NB4 (cell line): Measurements from ENCODE around the gene SLC25A21.

Experiments used
- DNase-seq: peaks from one replicate; pipeline ENCODE4 v3.0.0; 2010; ENCODE audit warnings: low read depth
- H3K4me3 ChIP-seq: one replicate; pipeline ENCODE4 v1.5.1; 2011; ENCODE audit warnings: mild to moderate bottlenecking, low read depth, low read length, moderate library complexity
- MYC ChIP-seq: IDR thresholded peaks from 2 replicates; pipeline ENCODE4 v1.6.1; 2011; ENCODE audit warnings: low read depth, low read length
- POLR2A ChIP-seq: IDR thresholded peaks from 2 replicates; pipeline ENCODE4 v1.6.1; 2011; ENCODE audit warnings: mild to moderate bottlenecking; ENCODE audit not compliant: insufficient read length; ENCODE audit errors: extremely low read depth
- TF ChIP-seq, protein P1 (sequence below): IDR thresholded peaks from 2 replicates; pipeline ENCODE4 v1.6.1; 2011; ENCODE audit warnings: low read depth, low read length
- TF ChIP-seq, protein P2 (sequence below): IDR thresholded peaks from one replicate; pipeline ENCODE4 v1.5.1; 2012; ENCODE audit warnings: low read depth, low read length

Gene SLC25A21

DNA sequence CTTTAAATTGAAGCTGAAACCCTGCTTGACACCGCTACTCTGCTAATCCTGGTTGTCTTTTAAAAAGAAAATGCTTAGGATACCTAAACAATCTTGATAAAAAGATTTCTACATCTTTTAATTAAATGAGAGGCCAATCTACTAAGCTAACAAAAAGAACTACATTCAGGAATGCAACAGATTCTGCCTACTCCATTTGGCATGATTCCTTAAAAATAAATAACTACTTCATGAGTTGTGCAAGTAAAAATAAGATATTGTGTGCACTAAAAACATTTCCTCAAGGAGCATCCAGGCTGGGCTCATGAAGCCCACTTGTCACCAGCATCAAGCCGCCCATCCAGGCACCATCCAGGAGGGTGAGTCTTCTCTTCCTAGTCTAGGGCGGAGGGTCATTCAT, 313.3 kb downstream of the SLC25A21 start:
- no peak overlapping the region for H3K4me3 ChIP-seq
- TF ChIP-seq, protein P1, sequence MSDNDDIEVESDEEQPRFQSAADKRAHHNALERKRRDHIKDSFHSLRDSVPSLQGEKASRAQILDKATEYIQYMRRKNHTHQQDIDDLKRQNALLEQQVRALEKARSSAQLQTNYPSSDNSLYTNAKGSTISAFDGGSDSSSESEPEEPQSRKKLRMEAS, result no peak
- TF ChIP-seq, protein P2, sequence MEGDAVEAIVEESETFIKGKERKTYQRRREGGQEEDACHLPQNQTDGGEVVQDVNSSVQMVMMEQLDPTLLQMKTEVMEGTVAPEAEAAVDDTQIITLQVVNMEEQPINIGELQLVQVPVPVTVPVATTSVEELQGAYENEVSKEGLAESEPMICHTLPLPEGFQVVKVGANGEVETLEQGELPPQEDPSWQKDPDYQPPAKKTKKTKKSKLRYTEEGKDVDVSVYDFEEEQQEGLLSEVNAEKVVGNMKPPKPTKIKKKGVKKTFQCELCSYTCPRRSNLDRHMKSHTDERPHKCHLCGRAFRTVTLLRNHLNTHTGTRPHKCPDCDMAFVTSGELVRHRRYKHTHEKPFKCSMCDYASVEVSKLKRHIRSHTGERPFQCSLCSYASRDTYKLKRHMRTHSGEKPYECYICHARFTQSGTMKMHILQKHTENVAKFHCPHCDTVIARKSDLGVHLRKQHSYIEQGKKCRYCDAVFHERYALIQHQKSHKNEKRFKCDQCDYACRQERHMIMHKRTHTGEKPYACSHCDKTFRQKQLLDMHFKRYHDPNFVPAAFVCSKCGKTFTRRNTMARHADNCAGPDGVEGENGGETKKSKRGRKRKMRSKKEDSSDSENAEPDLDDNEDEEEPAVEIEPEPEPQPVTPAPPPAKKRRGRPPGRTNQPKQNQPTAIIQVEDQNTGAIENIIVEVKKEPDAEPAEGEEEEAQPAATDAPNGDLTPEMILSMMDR, result no peak
- no peak for TF ChIP-seq POLR2A
- no peak for TF ChIP-seq MYC

DNA sequence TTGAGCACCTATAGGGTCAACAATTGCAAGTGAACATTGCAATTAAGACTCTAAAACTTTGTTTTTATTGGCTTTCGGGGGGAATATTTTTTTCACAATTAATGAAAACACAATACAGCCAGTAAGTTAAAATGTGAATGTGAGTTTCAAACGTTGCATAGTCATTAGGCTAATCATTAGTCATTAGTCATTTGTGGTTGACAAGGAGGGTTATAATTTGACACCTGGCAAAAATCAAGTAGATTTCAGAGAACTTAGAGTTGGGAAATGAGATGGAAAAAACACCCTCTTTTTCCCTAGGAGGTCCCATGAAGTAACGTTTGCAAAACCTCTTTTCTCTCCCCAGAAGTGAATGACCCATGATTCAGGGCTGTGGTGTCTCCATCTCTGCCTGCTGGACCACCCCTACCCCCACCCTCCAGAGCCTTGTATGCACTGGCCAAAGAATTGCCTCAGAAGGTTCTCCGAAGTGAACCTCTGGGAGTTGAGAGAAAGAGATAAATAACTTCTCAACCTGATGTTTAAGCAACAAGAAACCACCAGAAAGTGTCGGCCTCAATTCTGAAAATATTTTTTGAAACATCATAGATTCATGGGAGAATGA, 314.5 kb downstream of the SLC25A21 start:
- no peak for DNase-seq
- no peak overlapping the region for H3K4me3 ChIP-seq
- TF ChIP-seq MYC (no peak), POLR2A (no peak)
- TF ChIP-seq, protein P1, result no peak
- TF ChIP-seq, protein P2, result no peak

More for the DNA sequence above, 313.3 kb downstream of the SLC25A21 start:
- DNase-seq, result no peak

DNA sequence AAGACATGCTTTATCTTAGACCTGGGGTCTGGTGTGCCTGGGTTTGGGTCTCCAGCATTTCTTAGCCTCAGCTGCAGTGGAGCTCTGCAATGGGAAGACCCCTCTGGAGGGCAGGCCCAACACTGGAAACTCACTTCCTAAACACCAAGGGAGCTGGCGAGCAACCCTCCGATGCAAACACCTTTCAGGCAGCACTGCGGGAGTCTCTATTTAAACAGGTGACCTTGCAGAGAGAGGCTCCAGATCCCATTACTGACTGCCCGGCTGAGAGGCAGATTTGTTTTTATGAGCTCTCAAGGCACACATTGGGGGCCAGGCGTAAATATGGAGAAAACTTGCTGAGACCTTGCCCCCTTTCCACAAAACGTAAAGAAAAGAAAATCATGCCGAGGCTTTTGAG, 315.3 kb downstream of the SLC25A21 start:
- no peak overlapping the region for H3K4me3 ChIP-seq
- no peak for DNase-seq
- TF ChIP-seq, protein P2, result no peak
- TF ChIP-seq MYC (no peak), POLR2A (no peak)
- TF ChIP-seq, protein P1, result no peak

DNA sequence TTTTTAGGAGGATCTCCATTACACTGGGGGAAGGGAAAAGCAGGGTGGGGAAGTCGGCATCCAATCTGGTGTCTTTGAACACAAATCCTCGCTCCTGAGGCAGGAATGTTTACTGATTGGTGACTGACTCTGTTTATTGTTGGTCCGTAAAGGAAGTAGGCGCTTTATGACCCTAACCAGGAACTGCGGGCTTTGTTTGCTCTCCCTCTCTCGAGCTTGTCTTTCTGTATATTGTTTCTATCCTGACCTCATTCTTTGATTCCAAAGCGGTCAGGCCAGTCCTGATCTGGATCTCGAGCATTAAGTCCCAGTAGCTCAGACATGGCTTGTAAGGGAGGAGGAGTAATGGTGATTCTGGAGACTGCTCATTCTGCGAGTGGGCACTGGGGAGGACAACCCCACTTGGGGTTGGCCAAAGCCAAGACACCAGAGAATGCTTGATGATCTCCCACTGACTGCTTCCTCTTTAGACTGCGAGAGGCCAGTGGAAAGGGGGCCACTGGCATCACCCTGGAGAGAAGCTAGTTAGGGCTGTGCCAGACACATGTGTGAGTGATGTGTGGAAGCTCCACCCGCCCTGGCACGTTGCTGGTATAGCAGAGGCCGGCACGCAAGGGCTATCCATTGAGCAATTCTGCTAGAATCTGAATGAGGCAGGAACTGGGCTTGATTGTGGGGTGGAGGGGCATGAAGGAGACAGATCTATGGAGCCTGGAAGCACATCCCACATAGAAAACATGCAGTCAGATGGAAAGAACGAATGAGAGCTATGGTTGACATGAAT, 316.1 kb downstream of the SLC25A21 start:
- H3K4me3 ChIP-seq, result no peak overlapping the region
- TF ChIP-seq POLR2A, result no peak
- no peak for TF ChIP-seq MYC
- TF ChIP-seq, protein P1, result no peak
- TF ChIP-seq, protein P2, result no peak
- no peak for DNase-seq

DNA sequence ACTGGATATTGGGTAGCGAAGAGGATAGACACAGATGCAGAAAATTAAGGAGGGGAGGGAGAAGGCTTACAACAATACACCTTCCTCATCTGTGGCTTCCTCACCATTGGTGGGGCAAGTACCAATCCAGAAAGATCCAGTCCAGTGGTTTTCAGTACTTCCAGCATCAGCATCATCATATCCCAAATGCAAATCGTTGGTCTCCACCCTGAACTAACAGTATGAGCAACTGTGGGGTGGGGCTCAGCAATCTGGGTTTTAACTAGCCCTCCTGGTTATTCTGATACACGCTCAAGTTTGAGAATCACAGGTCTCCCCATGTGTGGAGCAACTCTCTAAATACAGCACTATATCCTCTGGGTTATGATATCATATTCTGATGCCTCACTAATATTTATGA, 317.0 kb downstream of the SLC25A21 start:
- TF ChIP-seq MYC, result no peak
- TF ChIP-seq, protein P2, result no peak
- no peak for TF ChIP-seq POLR2A
- TF ChIP-seq, protein P1, result no peak
- H3K4me3 ChIP-seq, result no peak overlapping the region
- no peak for DNase-seq
